Endometrial microvascular endothelial cells (primary cell): ENCODE data around the gene SERINC5. TPM values are rescaled to one million over a fixed set of nuclear protein-coding genes. Genes with fewer than 3 reads are reported as not detected.
"Not testable (repeated sequence)": the region's sequence is repeated elsewhere in the genome, so short reads cannot be mapped to it uniquely, and the experiment has no call there.

Experiments
- in situ Hi-C: cut with HindIII; loops from 2 replicates; pipeline ENCODE4 v1.10.0; 2017; ENCODE audit warnings: low sequenced_read_pairs, low pct_unique_long_range_greater_than_20kb; ENCODE audit errors: inconsistent ontology term
- total RNA-seq: library from RNA; depleted of rRNA; stranded (reverse); fragments of >200 nt; gene quantifications from one replicate; pipeline ENCODE4 v1.2.3, GENCODE V29; 2015; ENCODE audit errors: inconsistent ontology term

Gene SERINC5
- total RNA-seq, 1 donor from 2014 or later: 4.2 TPM

- in situ Hi-C loops: not testable (repeated sequence)
Observed at GRCh38 chr5:80091792-80092192, 164.1 kb downstream of the SERINC5 start.

- in situ Hi-C loops: no loop called here
Observed at GRCh38 chr5:80090884-80091166, 165.0 kb downstream of the SERINC5 start.

- in situ Hi-C loops: no loop called here
Observed at GRCh38 chr5:80083101-80083890, 172.6 kb downstream of the SERINC5 start.

- in situ Hi-C loops: no loop called here
Observed at GRCh38 chr5:80082731-80083100, 173.1 kb downstream of the SERINC5 start.

- in situ Hi-C loops: no loop called here
Observed at GRCh38 chr5:80082281-80082680, 173.6 kb downstream of the SERINC5 start.

- in situ Hi-C loops: no loop called here
Observed at GRCh38 chr5:80078921-80079320, 176.9 kb downstream of the SERINC5 start.

- in situ Hi-C loops: no loop called here
Observed at GRCh38 chr5:80077051-80077714, 178.7 kb downstream of the SERINC5 start.

- in situ Hi-C loops: no loop called here
Observed at GRCh38 chr5:80076131-80077050, 179.5 kb downstream of the SERINC5 start.

GRCh38 chr5:80072103-80073073 is 183.5 kb downstream of the SERINC5 start:
- in situ Hi-C loops: no loop called here

GRCh38 chr5:80071510-80072021 is 184.3 kb downstream of the SERINC5 start:
- in situ Hi-C loops: no loop called here

- in situ Hi-C loops: no loop called here
Observed at GRCh38 chr5:80070338-80071056, 185.4 kb downstream of the SERINC5 start.

GRCh38 chr5:80069918-80070318 is 185.9 kb downstream of the SERINC5 start:
- in situ Hi-C loops: no loop called here

- in situ Hi-C loops: no loop called here
Observed at GRCh38 chr5:80069251-80069800, 186.5 kb downstream of the SERINC5 start.

- in situ Hi-C loops: no loop called here
Observed at GRCh38 chr5:80068775-80069174, 187.1 kb downstream of the SERINC5 start.

- in situ Hi-C loops: no loop called here
Observed at GRCh38 chr5:80068246-80068636, 187.6 kb downstream of the SERINC5 start.

- in situ Hi-C loops: no loop called here
Observed at GRCh38 chr5:80067531-80068245, 188.2 kb downstream of the SERINC5 start.

GRCh38 chr5:80067016-80067415 is 188.8 kb downstream of the SERINC5 start:
- in situ Hi-C loops: no loop called here
